ENCODE measurements around the gene MED27. TPM values are rescaled to one million over a fixed set of nuclear protein-coding genes. Genes with fewer than 3 reads are reported as not detected.

The MED27 gene
- total RNA-seq, 3 donors from 2014 or later = 14.4 to 20.3 (median 15.8) TPM

GRCh38 chr9:132077881-132078698 is 1.6 kb downstream of the MED27 start:
- Histone ChIP-seq H3K4me3 (peak overlapping the region; percentile 72 to 84 (median 77)), H3K27ac (peak overlapping the region in 1 of 2 donors; percentile 78), H3K27me3 (no peaks in the 10 kb centered on the region), H3K4me1 (no peaks in the 10 kb centered on the region), H3K36me3 (no peaks in the 10 kb centered on the region), H3K9me3 (no peaks in the 10 kb centered on the region)
- intact Hi-C loops (cut with DNase I; ENCODE audit: low total_unique reads) = loop anchor here (10.0 kb wide), 1 partner anchor 787 kb away; no protein-coding TSS in a partner anchor
- DNase-seq (ENCODE audit: low spot score in 2 of 2) = peak in 1 of 2 donors; percentile 45
- TF ChIP-seq POLR2A (IDR thresholded peaks at IDR 0.05) (no peak), POLR2AphosphoS5 (IDR thresholded peaks at IDR 0.05) (no peak)
- TF ChIP-seq, protein P1, sequence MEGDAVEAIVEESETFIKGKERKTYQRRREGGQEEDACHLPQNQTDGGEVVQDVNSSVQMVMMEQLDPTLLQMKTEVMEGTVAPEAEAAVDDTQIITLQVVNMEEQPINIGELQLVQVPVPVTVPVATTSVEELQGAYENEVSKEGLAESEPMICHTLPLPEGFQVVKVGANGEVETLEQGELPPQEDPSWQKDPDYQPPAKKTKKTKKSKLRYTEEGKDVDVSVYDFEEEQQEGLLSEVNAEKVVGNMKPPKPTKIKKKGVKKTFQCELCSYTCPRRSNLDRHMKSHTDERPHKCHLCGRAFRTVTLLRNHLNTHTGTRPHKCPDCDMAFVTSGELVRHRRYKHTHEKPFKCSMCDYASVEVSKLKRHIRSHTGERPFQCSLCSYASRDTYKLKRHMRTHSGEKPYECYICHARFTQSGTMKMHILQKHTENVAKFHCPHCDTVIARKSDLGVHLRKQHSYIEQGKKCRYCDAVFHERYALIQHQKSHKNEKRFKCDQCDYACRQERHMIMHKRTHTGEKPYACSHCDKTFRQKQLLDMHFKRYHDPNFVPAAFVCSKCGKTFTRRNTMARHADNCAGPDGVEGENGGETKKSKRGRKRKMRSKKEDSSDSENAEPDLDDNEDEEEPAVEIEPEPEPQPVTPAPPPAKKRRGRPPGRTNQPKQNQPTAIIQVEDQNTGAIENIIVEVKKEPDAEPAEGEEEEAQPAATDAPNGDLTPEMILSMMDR (IDR thresholded peaks at IDR 0.05) = no peak

- H3K4me3 ChIP-seq = no peak overlapping the region
- no peaks in the 10 kb centered on the region for H3K4me1 ChIP-seq
- intact Hi-C loops (cut with DNase I; ENCODE audit: low total_unique reads) = loop anchor here (10.0 kb wide), 1 partner anchor 789 kb away; no protein-coding TSS in a partner anchor
- no peak overlapping the region for H3K27ac ChIP-seq
- H3K9me3 ChIP-seq = no peaks in the 10 kb centered on the region
- DNase-seq (ENCODE audit: low spot score in 2 of 2) = no peak
- TF ChIP-seq, protein P1 (IDR thresholded peaks at IDR 0.05) = no peak
- TF ChIP-seq POLR2A (IDR thresholded peaks at IDR 0.05) (no peak), POLR2AphosphoS5 (IDR thresholded peaks at IDR 0.05) (no peak)
- no peaks in the 10 kb centered on the region for H3K36me3 ChIP-seq
- H3K27me3 ChIP-seq = no peaks in the 10 kb centered on the region
Measured at GRCh38 chr9:132075853-132076252, 3.8 kb downstream of the MED27 start.

DNA sequence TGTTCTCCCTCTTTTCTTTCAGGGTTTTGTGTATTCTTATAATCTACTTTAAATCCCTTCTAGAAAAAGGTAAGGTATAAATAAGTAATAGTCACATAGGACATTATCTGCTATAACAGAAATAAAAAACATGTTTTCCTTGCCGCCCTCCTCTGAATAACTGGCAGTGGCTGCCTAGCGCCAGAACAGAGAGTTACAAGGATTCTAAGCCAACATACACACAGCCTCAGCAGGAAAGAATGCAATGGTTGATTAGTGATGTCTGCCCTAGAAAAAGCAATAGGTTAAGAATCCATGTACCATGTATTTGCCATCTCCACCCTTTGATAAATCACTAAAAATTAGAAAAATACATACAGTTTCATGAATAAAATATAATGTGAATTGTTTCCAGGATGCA is 4.9 kb downstream of the MED27 start:
- no peak overlapping the region for H3K4me3 ChIP-seq
- intact Hi-C loops (cut with DNase I; ENCODE audit: low total_unique reads) = loop anchor here (10.0 kb wide), 1 partner anchor 790 kb away; no protein-coding TSS in a partner anchor
- no peak for TF ChIP-seq POLR2A (IDR thresholded peaks at IDR 0.05)
- no peak for TF ChIP-seq POLR2AphosphoS5 (IDR thresholded peaks at IDR 0.05)
- TF ChIP-seq, protein P1 (IDR thresholded peaks at IDR 0.05) = no peak
- DNase-seq (ENCODE audit: low spot score in 2 of 2) = no peak
- no peak overlapping the region for H3K27ac ChIP-seq
- H3K9me3 ChIP-seq = no peaks in the 10 kb centered on the region
- H3K27me3 ChIP-seq = no peaks in the 10 kb centered on the region
- H3K4me1 ChIP-seq = no peaks in the 10 kb centered on the region
- no peaks in the 10 kb centered on the region for H3K36me3 ChIP-seq

DNA sequence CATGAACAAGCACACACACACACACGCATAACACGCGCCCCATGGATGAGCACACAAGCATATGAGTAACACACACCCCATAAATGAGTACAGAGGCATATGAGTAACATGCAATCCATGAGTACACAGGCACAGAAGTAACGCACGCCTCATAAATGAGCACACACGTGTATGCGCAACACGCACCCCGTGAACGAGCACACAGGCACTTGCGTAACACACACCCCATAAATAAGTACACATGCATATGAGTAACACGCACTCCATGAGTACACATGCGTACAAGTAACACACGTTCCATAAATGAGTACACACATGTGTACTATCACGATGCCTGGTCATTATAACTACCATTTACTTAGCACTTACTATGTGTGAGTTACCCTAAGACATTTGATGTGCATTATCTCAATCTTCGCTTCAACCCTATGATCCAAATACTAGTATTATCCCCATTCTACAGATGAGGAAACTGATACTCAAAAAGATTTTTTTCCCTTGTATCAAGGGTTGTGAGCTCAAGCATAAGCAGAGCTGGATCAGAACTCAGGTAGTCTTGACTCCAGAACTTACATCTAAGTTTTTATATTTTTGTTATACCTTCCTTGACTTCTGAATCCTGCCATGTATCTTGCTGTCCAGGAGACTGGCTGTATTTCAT is 7.7 kb downstream of the MED27 start:
- DNase-seq (ENCODE audit: low spot score in 2 of 2) = no peak
- Histone ChIP-seq H3K27me3 (no peaks in the 10 kb centered on the region), H3K27ac (no peak overlapping the region), H3K4me1 (no peaks in the 10 kb centered on the region), H3K9me3 (no peaks in the 10 kb centered on the region), H3K4me3 (no peak overlapping the region), H3K36me3 (no peaks in the 10 kb centered on the region)
- intact Hi-C loops (cut with DNase I; ENCODE audit: low total_unique reads) = loop anchor here (10.0 kb wide), 1 partner anchor 793 kb away; no protein-coding TSS in a partner anchor
- TF ChIP-seq POLR2AphosphoS5 (IDR thresholded peaks at IDR 0.05) = no peak

DNA sequence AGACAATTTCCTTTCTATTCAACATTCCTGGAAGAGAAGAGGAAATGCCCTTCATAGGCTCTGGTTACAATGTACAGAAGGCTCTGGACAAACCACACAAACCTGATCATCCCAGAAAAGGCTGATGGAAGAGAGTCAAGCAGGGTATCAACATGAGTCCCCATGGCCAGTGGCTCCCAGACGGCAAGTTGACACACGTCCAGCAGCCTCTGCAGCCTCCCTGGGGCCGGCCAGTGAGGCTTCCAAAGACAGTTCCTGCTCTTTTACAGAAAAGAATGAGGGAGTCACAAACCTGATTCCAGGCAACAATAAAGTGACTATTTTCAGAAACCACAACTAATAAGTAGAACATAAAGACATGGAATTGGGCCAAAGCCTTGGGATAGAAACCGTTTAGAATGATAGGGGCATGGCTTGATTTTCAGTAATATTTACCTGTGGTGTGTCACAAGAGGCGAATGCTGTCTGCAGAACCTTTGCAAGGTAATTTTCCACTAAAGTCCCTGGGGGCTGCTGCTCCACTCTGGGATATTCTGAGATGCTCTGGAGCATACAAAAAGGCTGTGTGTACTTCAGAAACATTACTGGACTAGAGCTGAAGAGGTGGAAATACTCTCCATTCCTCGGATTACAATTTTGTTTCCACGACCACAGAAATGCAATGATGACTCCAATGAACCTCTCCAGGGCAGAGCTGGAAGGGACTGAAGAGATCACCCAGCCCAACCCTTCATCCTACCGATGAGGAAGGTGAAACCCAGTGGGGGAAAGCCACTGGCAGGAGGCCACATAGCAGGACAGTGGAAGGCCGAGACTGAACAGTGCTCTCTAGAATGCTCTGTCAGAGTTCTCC is 10.4 kb downstream of the MED27 start:
- H3K27ac ChIP-seq = peak overlapping the region; percentile 79 to 82
- peak in 1 of 2 donors; percentile 69 for DNase-seq (ENCODE audit: low spot score in 2 of 2)
- no peak for TF ChIP-seq POLR2AphosphoS5 (IDR thresholded peaks at IDR 0.05)
- no peak for TF ChIP-seq POLR2A (IDR thresholded peaks at IDR 0.05)
- TF ChIP-seq, protein P1 (IDR thresholded peaks at IDR 0.05) = no peak
- H3K27me3 ChIP-seq = no peaks in the 10 kb centered on the region
- intact Hi-C loops (cut with DNase I; ENCODE audit: low total_unique reads) = no loop called here
- H3K4me1 ChIP-seq = no peaks in the 10 kb centered on the region
- H3K36me3 ChIP-seq = no peaks in the 10 kb centered on the region
- H3K4me3 ChIP-seq = peak overlapping the region in 1 of 3 donors; percentile 32
- H3K9me3 ChIP-seq = no peaks in the 10 kb centered on the region
